Hematopoietic multipotent progenitor cell treated with erythropoietin and hydrocortisone succinate and interleukin-3 and kit ligand, for 17 days (in vitro differentiated cells): ENCODE data around the gene ATP5F1C.

Source experiments
- DNase-seq: peaks from one replicate; pipeline ENCODE4 v3.0.0-alpha.2; 2015; ENCODE audit warnings: low spot score

Gene ATP5F1C

GRCh38 chr10:7853226-7853842 is 65.4 kb downstream of the ATP5F1C start:
- no peak for DNase-seq

- no peak for DNase-seq
Observed at GRCh38 chr10:7853890-7854289, 65.9 kb downstream of the ATP5F1C start.

- no peak for DNase-seq
Observed at GRCh38 chr10:7855205-7855604, 67.2 kb downstream of the ATP5F1C start.

GRCh38 chr10:7856678-7857077 is 68.7 kb downstream of the ATP5F1C start:
- no peak for DNase-seq

GRCh38 chr10:7857262-7857661 is 69.3 kb downstream of the ATP5F1C start:
- no peak for DNase-seq
